Loucy (cell line): ENCODE measurements around the gene CUX1.

Experiments
- H2AFZ ChIP-seq: fragments of 200-600 bp; sonication (generic); 2 replicates; pipeline ENCODE4 v1.6.0; 2016; ENCODE audit warnings: antibody characterized with exemption, mild to moderate bottlenecking, low read length, moderate library complexity
- H3F3A ChIP-seq: fragments of 200-600 bp; 2 replicates; pipeline ENCODE4 v1.6.0; 2016; ENCODE audit warnings: antibody characterized with exemption, low read depth, mild to moderate bottlenecking
- H3K27me3 ChIP-seq: fragments of 200-600 bp; sonication (generic); 2 replicates; pipeline ENCODE4 v1.6.1; 2014; ENCODE audit warnings: low read length, mild to moderate bottlenecking; ENCODE audit not compliant: insufficient read depth, poor library complexity, severe bottlenecking
- H3K36me3 ChIP-seq: fragments of 200-600 bp; sonication (generic); 2 replicates; pipeline ENCODE4 v1.6.1; 2016; ENCODE audit warnings: low read length; ENCODE audit not compliant: insufficient read depth
- H3K4me1 ChIP-seq: fragments of 200-600 bp; sonication (generic); 2 replicates; pipeline ENCODE4 v1.5.1; 2014; ENCODE audit warnings: low read length, mild to moderate bottlenecking; ENCODE audit not compliant: insufficient read depth, poor library complexity, severe bottlenecking
- H3K4me2 ChIP-seq: fragments of 200-600 bp; sonication (generic); 2 replicates; pipeline ENCODE4 v1.6.0; 2014; ENCODE audit warnings: antibody characterized with exemption, low read length, low read depth, mild to moderate bottlenecking; ENCODE audit not compliant: poor library complexity, severe bottlenecking
- H3K4me3 ChIP-seq: fragments of 200-600 bp; sonication (generic); 2 replicates; pipeline ENCODE4 v1.5.1; 2014; ENCODE audit warnings: low read length, mild to moderate bottlenecking, mixed read lengths; ENCODE audit not compliant: poor library complexity, severe bottlenecking
- H3K79me2 ChIP-seq: fragments of 200-600 bp; sonication (generic); 2 replicates; pipeline ENCODE4 v1.6.1; 2014; ENCODE audit warnings: low read length; ENCODE audit not compliant: insufficient read depth
- H3K9ac ChIP-seq: fragments of 200-600 bp; sonication (generic); 2 replicates; pipeline ENCODE4 v1.6.0; 2014; ENCODE audit warnings: mild to moderate bottlenecking, low read depth, low read length, moderate library complexity; ENCODE audit not compliant: poor library complexity, severe bottlenecking
- H3K9me2 ChIP-seq: fragments of 200-600 bp; sonication (generic); replicated peaks from 2 replicates; pipeline ENCODE4 v1.6.1; 2016; ENCODE audit warnings: low read depth, low read length, mixed read lengths
- H3K9me3 ChIP-seq: fragments of 200-600 bp; sonication (generic); 2 replicates; pipeline ENCODE4 v1.6.1; 2014; ENCODE audit warnings: mild to moderate bottlenecking, antibody characterized with exemption, low read length, low read depth; ENCODE audit not compliant: insufficient read depth
- H4K20me1 ChIP-seq: fragments of 200-600 bp; sonication (generic); 2 replicates; pipeline ENCODE4 v1.6.0; 2014; ENCODE audit warnings: antibody characterized with exemption, low read length, mild to moderate bottlenecking; ENCODE audit not compliant: insufficient read depth, poor library complexity, severe bottlenecking
- CTCF ChIP-seq: fragments of 200-600 bp; sonication (generic); conservative IDR thresholded peaks from 2 replicates; pipeline ENCODE4 v1.5.1; 2014; ENCODE audit warnings: mild to moderate bottlenecking, antibody characterized with exemption, low read length
- EZH2phosphoT487 ChIP-seq: fragments of 200-600 bp; IDR thresholded peaks from 2 replicates; pipeline ENCODE4 v1.6.1; 2018; ENCODE audit warnings: antibody characterized with exemption, mild to moderate bottlenecking, moderate library complexity, borderline replicate concordance

Gene CUX1

GRCh38 chr7:101916876-101917275 lies 99.5 kb downstream of the CUX1 start:
- Histone ChIP-seq H3K4me1 (no peaks in the 10 kb centered on the region), H3K9me3 (no peaks in the 10 kb centered on the region), H3F3A (no peaks in the 10 kb centered on the region), H2AFZ (no peak overlapping the region), H3K36me3 (peaks cover 41% of the 10 kb centered on the region; the same call in 1 of the 2 replicates), H3K9me2 (no peaks in the 10 kb centered on the region), H3K9ac (no peak overlapping the region), H3K27me3 (no peaks in the 10 kb centered on the region), H4K20me1 (peaks cover 61% of the 10 kb centered on the region), H3K79me2 (peaks cover 85% of the 10 kb centered on the region), H3K4me2 (no peak overlapping the region), H3K4me3 (no peak overlapping the region)
- TF ChIP-seq CTCF (no peak), EZH2phosphoT487 (no peak)

- no peak overlapping the region for H3K9ac ChIP-seq
- H3K9me2 ChIP-seq: no peaks in the 10 kb centered on the region
- peaks cover 41% of the 10 kb centered on the region; the same call in 1 of the 2 replicates for H3K36me3 ChIP-seq
- no peak for TF ChIP-seq EZH2phosphoT487
- no peak for TF ChIP-seq CTCF
- H3K27me3 ChIP-seq: no peaks in the 10 kb centered on the region
- peaks cover 85% of the 10 kb centered on the region for H3K79me2 ChIP-seq
- H3K4me3 ChIP-seq: no peak overlapping the region
- no peaks in the 10 kb centered on the region for H3K9me3 ChIP-seq
- H3K4me2 ChIP-seq: no peak overlapping the region
- peaks cover 61% of the 10 kb centered on the region for H4K20me1 ChIP-seq
- H3K4me1 ChIP-seq: no peaks in the 10 kb centered on the region
- no peak overlapping the region for H2AFZ ChIP-seq
- no peaks in the 10 kb centered on the region for H3F3A ChIP-seq
Measured at GRCh38 chr7:101917566-101917965, 100.1 kb downstream of the CUX1 start.

- Histone ChIP-seq H3K79me2 (peaks cover 85% of the 10 kb centered on the region), H3K4me1 (no peaks in the 10 kb centered on the region), H3K36me3 (peaks cover 44% of the 10 kb centered on the region; the same call in 1 of the 2 replicates), H3F3A (no peaks in the 10 kb centered on the region), H2AFZ (no peak overlapping the region), H3K9ac (no peak overlapping the region), H3K27me3 (no peaks in the 10 kb centered on the region), H3K4me3 (no peak overlapping the region), H3K4me2 (no peak overlapping the region), H3K9me3 (no peaks in the 10 kb centered on the region), H4K20me1 (peaks cover 61% of the 10 kb centered on the region), H3K9me2 (no peaks in the 10 kb centered on the region)
- no peak for TF ChIP-seq CTCF
- TF ChIP-seq EZH2phosphoT487: no peak
Measured at GRCh38 chr7:101918426-101918825, 101.0 kb downstream of the CUX1 start.
